HepG2 (cell line): ENCODE results near the gene MTSS2. TPM values are rescaled to one million over a fixed set of nuclear protein-coding genes. Genes with fewer than 3 reads are reported as not detected.
A peak's percentile ranks its signal among the peaks of the same experiment; 100 is the strongest.

Experiments used
- CENPT ChIP-seq: sonication (generic); formaldehyde crosslinking; IDR thresholded peaks from 2 replicates; pipeline ENCODE4 v1.8.0; 2022; ENCODE audit warnings: low read depth, mild to moderate bottlenecking, moderate library complexity, missing genetic modification reagents
- CHCHD3 ChIP-seq: sonication (generic); formaldehyde crosslinking; IDR thresholded peaks from 2 replicates; pipeline ENCODE4 v1.8.0; 2022; ENCODE audit warnings: mild to moderate bottlenecking, missing genetic modification reagents, moderate library complexity
- ELF1 ChIP-seq: sonication (generic); formaldehyde crosslinking; IDR thresholded peaks from 2 replicates; pipeline ENCODE4 v1.4.0; 2020; ENCODE audit warnings: missing genetic modification reagents
- ETV5 ChIP-seq: IDR thresholded peaks from 2 replicates; pipeline ENCODE4 v1.6.1; 2018; ENCODE audit warnings: missing biosample characterization, missing genetic modification reagents, inconsistent platforms, borderline replicate concordance
- GATAD1 ChIP-seq: IDR thresholded peaks from 2 replicates; pipeline ENCODE4 v1.6.1; 2016; ENCODE audit warnings: missing genetic modification reagents, missing compliant biosample characterization
- HES4 ChIP-seq: sonication (generic); formaldehyde crosslinking; IDR thresholded peaks from 2 replicates; pipeline ENCODE4 v1.9.0; 2021; ENCODE audit warnings: mild to moderate bottlenecking, missing genetic modification reagents, borderline replicate concordance
- ISL2 ChIP-seq: sonication (generic); formaldehyde crosslinking; IDR thresholded peaks from 2 replicates; pipeline ENCODE4 v1.5.0; 2020; ENCODE audit warnings: missing genetic modification reagents
- MXD1 ChIP-seq: sonication (generic); formaldehyde crosslinking; IDR thresholded peaks from 2 replicates; pipeline ENCODE4 v1.4.0; 2020; ENCODE audit warnings: mild to moderate bottlenecking, missing genetic modification reagents
- MYPOP ChIP-seq: sonication (generic); formaldehyde crosslinking; IDR thresholded peaks from 2 replicates; pipeline ENCODE4 v1.8.1; 2023; ENCODE audit warnings: mild to moderate bottlenecking, moderate library complexity, missing genetic modification reagents
- NFKBIZ ChIP-seq: IDR thresholded peaks from 2 replicates; pipeline ENCODE4 v1.6.1; 2018; ENCODE audit warnings: missing genetic modification reagents, missing compliant biosample characterization
- PTBP1 ChIP-seq: fragments of 200-400 bp; formaldehyde crosslinking; IDR thresholded peaks from 2 replicates; pipeline ENCODE4 v1.6.1; 2018; ENCODE audit warnings: low read length, low read depth; ENCODE audit not compliant: poor library complexity, severe bottlenecking
- RCOR2 ChIP-seq: IDR thresholded peaks from 2 replicates; pipeline ENCODE4 v1.6.1; 2016; ENCODE audit warnings: missing biosample characterization, missing genetic modification reagents
- SAP130 ChIP-seq: IDR thresholded peaks from 2 replicates; pipeline ENCODE4 v1.6.1; 2016; ENCODE audit warnings: low read depth
- TIGD3 ChIP-seq: sonication (generic); formaldehyde crosslinking; IDR thresholded peaks from 2 replicates; pipeline ENCODE4 v1.5.1; 2020; ENCODE audit warnings: mild to moderate bottlenecking, missing genetic modification reagents, borderline replicate concordance
- ZBTB21 ChIP-seq: sonication (generic); formaldehyde crosslinking; IDR thresholded peaks from 2 replicates; pipeline ENCODE4 v1.4.0; 2020; ENCODE audit warnings: missing genetic modification reagents
- ZBTB7A ChIP-seq: sonication (generic); formaldehyde crosslinking; IDR thresholded peaks from 2 replicates; pipeline ENCODE4 v1.8.0; 2022; ENCODE audit warnings: mild to moderate bottlenecking, missing genetic modification reagents
- ZFP91 ChIP-seq: sonication (generic); formaldehyde crosslinking; IDR thresholded peaks from 2 replicates; pipeline ENCODE4 v1.9.0; 2022; ENCODE audit warnings: missing genetic modification reagents, mild to moderate bottlenecking, borderline replicate concordance
- ZMAT5 ChIP-seq: sonication (generic); formaldehyde crosslinking; IDR thresholded peaks from 2 replicates; pipeline ENCODE4 v1.5.0; 2020; ENCODE audit warnings: mild to moderate bottlenecking, low read depth, missing genetic modification reagents, borderline replicate concordance
- ZNF263 ChIP-seq: sonication (generic); formaldehyde crosslinking; IDR thresholded peaks from 2 replicates; pipeline ENCODE4 v1.4.0; 2020; ENCODE audit warnings: missing genetic modification reagents
- ZNF326 ChIP-seq: sonication (generic); formaldehyde crosslinking; IDR thresholded peaks from 2 replicates; pipeline ENCODE4 v1.4.0; 2020; ENCODE audit warnings: missing genetic modification reagents, borderline replicate concordance
- ZNF432 ChIP-seq: sonication (generic); formaldehyde crosslinking; IDR thresholded peaks from 2 replicates; pipeline ENCODE4 v1.5.0; 2020; ENCODE audit warnings: missing genetic modification reagents, mild to moderate bottlenecking, borderline replicate concordance
- ZNF607 ChIP-seq: sonication (generic); formaldehyde crosslinking; IDR thresholded peaks from 2 replicates; pipeline ENCODE4 v1.5.1; 2020; ENCODE audit warnings: missing genetic modification reagents, mild to moderate bottlenecking, borderline replicate concordance
- ZNF691 ChIP-seq: sonication (generic); formaldehyde crosslinking; IDR thresholded peaks from 2 replicates; pipeline ENCODE4 v1.4.0; 2020; ENCODE audit warnings: missing genetic modification reagents, low read depth, mild to moderate bottlenecking, borderline replicate concordance
- ZNF768 ChIP-seq: sonication (generic); formaldehyde crosslinking; IDR thresholded peaks from 2 replicates; pipeline ENCODE4 v1.4.0; 2020; ENCODE audit warnings: missing genetic modification reagents
- ZNF772 ChIP-seq: sonication (generic); formaldehyde crosslinking; IDR thresholded peaks from 2 replicates; pipeline ENCODE4 v1.5.0; 2020; ENCODE audit warnings: mild to moderate bottlenecking, missing genetic modification reagents
- polyA plus RNA-seq, 8 experiments: library from polyadenylated mRNA; depleted of rRNA in 3 of 8; stranded (reverse) in 7 of 8; unstranded in 1 of 8; fragments of >200 nt; fragmentation: Illumina TruSeq in 4 of 8; extraction: Trizol in 4 of 8; gene quantifications; 2 replicates each; pipeline versions ENCODE4 v1.2.1 to v1.2.3, GENCODE V29; 2011 to 2016; ENCODE audit warnings: low read depth in 4 of 8, missing spikeins in 1 of 8, mixed read lengths in 1 of 8; ENCODE audit not compliant: insufficient read depth in 1 of 8
- total RNA-seq, 5 experiments: library from RNA; depleted of rRNA; stranded (reverse); fragments of >200 nt; fragmentation: Illumina TruSeq; extraction: Trizol; gene quantifications; 2 replicates each; pipeline ENCODE4 v1.2.3, GENCODE V29; 2016; ENCODE audit warnings: low read depth in 1 of 5

Gene MTSS2
- total and polyA plus RNA-seq, 2 of the 13 experiments (the other 11 are each of a cell fraction or from before 2014, with no cell fraction given): 132 to 242 TPM

- TF ChIP-seq ZNF263 (peak; percentile 64; the same call in 1 of the 2 replicates), HES4 (CRISPR knock-in tag) (peak; percentile 60; the same call in 1 of the 2 replicates), RCOR2 (CRISPR knock-in tag) (0 out of 2 replicates have a peak, but pooled peaks have one; percentile 21), ZBTB21 (CRISPR knock-in tag) (no peak), ZNF326 (CRISPR knock-in tag) (no peak), TIGD3 (peak; percentile 93; the same call in 1 of the 2 replicates), ZNF607 (CRISPR knock-in tag) (peak; percentile 80), ZNF432 (CRISPR knock-in tag) (no peak), ZMAT5 (CRISPR knock-in tag) (no peak), ZNF772 (CRISPR knock-in tag) (peak; percentile 91), CHCHD3 (CRISPR knock-in tag) (peak; percentile 95), NFKBIZ (CRISPR knock-in tag) (peak; percentile 50; the same call in 1 of the 2 replicates), MXD1 (CRISPR knock-in tag) (peak; percentile 85), MYPOP (peak; percentile 67; the same call in 1 of the 2 replicates), ZFP91 (peak; percentile 90), CENPT (peak; percentile 67; the same call in 1 of the 2 replicates), GATAD1 (peak; percentile 17; the same call in 1 of the 2 replicates), PTBP1 (peak; percentile 86), ETV5 (peak; percentile 86), ZNF691 (CRISPR knock-in tag) (peak; percentile 77; the same call in 1 of the 2 replicates), ZBTB7A (CRISPR knock-in tag) (peak; percentile 98), ISL2 (CRISPR knock-in tag) (0 out of 2 replicates have a peak, but pooled peaks have one; percentile 60), SAP130 (CRISPR knock-in tag) (peak; percentile 74), ZNF768 (CRISPR knock-in tag) (no peak; the same call in none of the 2 replicates), ELF1 (CRISPR knock-in tag) (peak; percentile 69)
Measured at GRCh38 chr16:70656712-70657263, 29.1 kb downstream of the MTSS2 start (continued).
